CD14-positive monocyte (primary cell): ENCODE data around the gene KCNT1. TPM values are rescaled to one million over a fixed set of nuclear protein-coding genes. Genes with fewer than 3 reads are reported as not detected.

Source experiments
- DNase-seq, 3 donors: peaks; one replicate each; pipeline ENCODE4 v3.0.0-alpha.2; 2011 to 2022
- H2AFZ ChIP-seq: 2 replicates; pipeline ENCODE4 v1.6.0; 2012; ENCODE audit warnings: mild to moderate bottlenecking, low read depth, low read length, inconsistent platforms; ENCODE audit not compliant: insufficient read depth, poor library complexity, severe bottlenecking
- H3K27ac ChIP-seq, 2 donors: 1 replicate in 1 of 2; 2 replicates in 1 of 2; pipeline ENCODE4 v1.5.1; 2012 to 2013; ENCODE audit warnings: low read length in 2 of 2, control low read depth in 1 of 2, inconsistent platforms in 1 of 2, low read depth in 1 of 2, mild to moderate bottlenecking in 1 of 2
- H3K27me3 ChIP-seq, 2 donors: one replicate each; pipeline versions ENCODE4 v1.6.0 to v1.6.1; 2011 to 2013; ENCODE audit warnings: low read length in 2 of 2; ENCODE audit not compliant: control insufficient read depth in 2 of 2, insufficient read depth in 2 of 2
- H3K36me3 ChIP-seq, 2 donors: replicated peaks in 1 of 2; 1 replicate in 1 of 2; 2 replicates in 1 of 2; pipeline versions ENCODE4 v1.5.1 to v1.6.1; 2012 to 2013; ENCODE audit warnings: low read length in 2 of 2, control low read depth in 1 of 2, inconsistent platforms in 1 of 2, mild to moderate bottlenecking in 1 of 2; ENCODE audit not compliant: insufficient read depth in 2 of 2, control insufficient read depth in 1 of 2
- H3K4me1 ChIP-seq, 2 donors: 1 replicate in 1 of 2; 2 replicates in 1 of 2; pipeline versions ENCODE4 v1.5.1 to v1.6.1; 2012 to 2013; ENCODE audit warnings: low read length in 2 of 2, control low read depth in 1 of 2, inconsistent platforms in 1 of 2, mild to moderate bottlenecking in 1 of 2, moderate library complexity in 1 of 2; ENCODE audit not compliant: insufficient read depth in 2 of 2, control insufficient read depth in 1 of 2
- H3K4me2 ChIP-seq: replicated peaks from 2 replicates; pipeline ENCODE3; 2012; ENCODE audit warnings: low read length, moderate library complexity, mild to moderate bottlenecking; ENCODE audit not compliant: poor library complexity, severe bottlenecking; ENCODE audit errors: extremely low read depth
- H3K4me3 ChIP-seq, 3 experiments: fragments of 200-600 bp in 1 of 3; sonication (generic) in 1 of 3; replicated peaks in 1 of 3; 1 replicate in 2 of 3; 2 replicates in 1 of 3; pipeline ENCODE4 v1.5.1; 2011 to 2013; ENCODE audit warnings: low read length in 3 of 3, mild to moderate bottlenecking in 3 of 3, control low read depth in 2 of 3, low read depth in 2 of 3, inconsistent platforms in 1 of 3, moderate library complexity in 1 of 3
- H3K79me2 ChIP-seq: 2 replicates; pipeline ENCODE4 v1.6.0; 2012; ENCODE audit warnings: mild to moderate bottlenecking, control low read depth, inconsistent platforms, low read length, moderate library complexity; ENCODE audit not compliant: insufficient read depth
- H3K9ac ChIP-seq: 2 replicates; pipeline ENCODE4 v1.6.0; 2017; ENCODE audit warnings: low read length, mild to moderate bottlenecking; ENCODE audit not compliant: insufficient read depth, poor library complexity, severe bottlenecking
- H3K9me3 ChIP-seq, 2 donors: replicated peaks in 1 of 2; 1 replicate in 1 of 2; 2 replicates in 1 of 2; pipeline versions ENCODE4 v1.5.1 to v1.6.1; 2012 to 2013; ENCODE audit warnings: low read length in 2 of 2, control low read depth in 1 of 2; ENCODE audit not compliant: control insufficient read depth in 1 of 2, insufficient read depth in 1 of 2
- H4K20me1 ChIP-seq: 2 replicates; pipeline ENCODE4 v1.6.0; 2012; ENCODE audit warnings: mild to moderate bottlenecking, low read length, control low read depth, moderate library complexity; ENCODE audit not compliant: insufficient read depth
- H3K27ac Mint-ChIP-seq, 7 donors: one replicate each; pipeline ENCODE4 v1.8.0; 2020; ENCODE audit warnings: mild to moderate bottlenecking in 7 of 7, mixed read lengths in 7 of 7, moderate library complexity in 6 of 7, inconsistent platforms in 2 of 7
- H3K27me3 Mint-ChIP-seq, 3 donors: one replicate each; pipeline ENCODE4 v1.8.0; 2021 to 2022; ENCODE audit warnings: low read depth in 3 of 3, mild to moderate bottlenecking in 3 of 3, mixed read lengths in 3 of 3, moderate library complexity in 3 of 3, inconsistent platforms in 1 of 3
- H3K36me3 Mint-ChIP-seq, 2 donors: one replicate each; pipeline ENCODE4 v1.8.0; 2020; ENCODE audit warnings: mixed read lengths in 2 of 2, inconsistent platforms in 1 of 2, mild to moderate bottlenecking in 1 of 2
- H3K4me1 Mint-ChIP-seq: one replicate; pipeline ENCODE4 v1.8.0; 2020; ENCODE audit warnings: mild to moderate bottlenecking, mixed read lengths
- H3K4me3 Mint-ChIP-seq, 2 donors: one replicate each; pipeline ENCODE4 v1.8.0; 2020; ENCODE audit warnings: mild to moderate bottlenecking in 2 of 2, mixed read lengths in 2 of 2, moderate library complexity in 1 of 2
- H3K9me3 Mint-ChIP-seq, 7 donors: one replicate each; pipeline ENCODE4 v1.8.0; 2020 to 2022; ENCODE audit warnings: mixed read lengths in 7 of 7, mild to moderate bottlenecking in 6 of 7, moderate library complexity in 6 of 7, inconsistent platforms in 2 of 7
- WGBS: methylation state at CpG from one replicate; pipeline ENCODE4 v1.1.5; 2013; ENCODE audit warnings: missing lambda C conversion rate; ENCODE audit not compliant: insufficient coverage; 5-methylcytosine and 5-hydroxymethylcytosine counted together
- intact Hi-C, 2 donors: fragments of 100-400 bp; cut with micrococcal nuclease; formaldehyde crosslinking; loops; one replicate each; pipeline versions ENCODE4 v1.15.0 to v1.15.1; 2023
- polyA plus RNA-seq, 3 donors: library from polyadenylated mRNA; depleted of rRNA in 1 of 3; unstranded in 2 of 3; stranded (reverse) in 1 of 3; fragments of 300-500 nt in 2 of 3; fragments of >200 nt in 1 of 3; fragmentation: Illumina TruSeq in 2 of 3; gene quantifications; 1 replicate in 2 of 3; 2 replicates in 1 of 3; pipeline ENCODE4 v1.2.3, GENCODE V29; 2012 to 2021
- TF ChIP-seq, protein P1 (sequence below): fragments of 200-600 bp; IDR thresholded peaks from one replicate; pipeline ENCODE4 v1.8.0; 2022; ENCODE audit warnings: antibody characterized with exemption, mild to moderate bottlenecking

Gene KCNT1
- polyA plus RNA-seq, 3 donors: not detected

GRCh38 chr9:135761845-135762168, 59.8 kb downstream of the KCNT1 start:
- Mint-ChIP-seq H3K4me1 (no peaks in the 10 kb centered on the region), H3K27me3 (peaks cover 0 to 6% (median 2%) of the 10 kb centered on the region in 3 donors), H3K27ac (no peak overlapping the region), H3K9me3 (peaks cover 18 to 26% (median 21%) of the 10 kb centered on the region in 7 donors), H3K36me3 (no peaks in the 10 kb centered on the region), H3K4me3 (no peak overlapping the region)
- Histone ChIP-seq H3K9me3 (peaks cover 17 to 22% of the 10 kb centered on the region in 2 donors), H3K4me3 (no peak overlapping the region), H2AFZ (no peak overlapping the region), H4K20me1 (no peaks in the 10 kb centered on the region), H3K9ac (no peak overlapping the region), H3K79me2 (no peaks in the 10 kb centered on the region), H3K27ac (no peak overlapping the region), H3K36me3 (no peaks in the 10 kb centered on the region), H3K4me1 (no peaks in the 10 kb centered on the region), H3K4me2 (no peak overlapping the region), H3K27me3 (no peaks in the 10 kb centered on the region)
- no peak for DNase-seq
- TF ChIP-seq, protein P1, sequence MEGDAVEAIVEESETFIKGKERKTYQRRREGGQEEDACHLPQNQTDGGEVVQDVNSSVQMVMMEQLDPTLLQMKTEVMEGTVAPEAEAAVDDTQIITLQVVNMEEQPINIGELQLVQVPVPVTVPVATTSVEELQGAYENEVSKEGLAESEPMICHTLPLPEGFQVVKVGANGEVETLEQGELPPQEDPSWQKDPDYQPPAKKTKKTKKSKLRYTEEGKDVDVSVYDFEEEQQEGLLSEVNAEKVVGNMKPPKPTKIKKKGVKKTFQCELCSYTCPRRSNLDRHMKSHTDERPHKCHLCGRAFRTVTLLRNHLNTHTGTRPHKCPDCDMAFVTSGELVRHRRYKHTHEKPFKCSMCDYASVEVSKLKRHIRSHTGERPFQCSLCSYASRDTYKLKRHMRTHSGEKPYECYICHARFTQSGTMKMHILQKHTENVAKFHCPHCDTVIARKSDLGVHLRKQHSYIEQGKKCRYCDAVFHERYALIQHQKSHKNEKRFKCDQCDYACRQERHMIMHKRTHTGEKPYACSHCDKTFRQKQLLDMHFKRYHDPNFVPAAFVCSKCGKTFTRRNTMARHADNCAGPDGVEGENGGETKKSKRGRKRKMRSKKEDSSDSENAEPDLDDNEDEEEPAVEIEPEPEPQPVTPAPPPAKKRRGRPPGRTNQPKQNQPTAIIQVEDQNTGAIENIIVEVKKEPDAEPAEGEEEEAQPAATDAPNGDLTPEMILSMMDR: no peak
- 91% methylated on average over 16 of the region's 16 CpGs for WGBS
- intact Hi-C loops: no loop called here

GRCh38 chr9:135762921-135763320, 60.9 kb downstream of the KCNT1 start:
- no peaks in the 10 kb centered on the region for H3K4me1 Mint-ChIP-seq
- no peak overlapping the region for H3K27ac Mint-ChIP-seq
- H3K36me3 Mint-ChIP-seq: no peaks in the 10 kb centered on the region
- no peaks in the 10 kb centered on the region for H3K27me3 ChIP-seq
- intact Hi-C loops: no loop called here
- WGBS: 94% methylated on average over 11 of the region's 13 CpGs
- peaks cover 23 to 37% (median 32%) of the 10 kb centered on the region in 7 donors for H3K9me3 Mint-ChIP-seq
- DNase-seq: no peak
- peaks cover 28 to 34% of the 10 kb centered on the region in 2 donors for H3K9me3 ChIP-seq
- no peak overlapping the region for H3K4me3 Mint-ChIP-seq
- H3K27me3 Mint-ChIP-seq: peaks cover 0 to 6% (median 2%) of the 10 kb centered on the region in 3 donors
- no peaks in the 10 kb centered on the region for H3K36me3 ChIP-seq
- no peaks in the 10 kb centered on the region for H4K20me1 ChIP-seq
- no peak overlapping the region for H3K4me3 ChIP-seq
- TF ChIP-seq, protein P1: no peak
- H3K4me2 ChIP-seq: no peak overlapping the region
- no peak overlapping the region for H3K9ac ChIP-seq
- H3K4me1 ChIP-seq: no peaks in the 10 kb centered on the region
- H3K79me2 ChIP-seq: no peaks in the 10 kb centered on the region
- no peak overlapping the region for H3K27ac ChIP-seq
- H2AFZ ChIP-seq: no peak overlapping the region
